IMR-90 (cell line): ENCODE results near the gene NME7. TPM values are rescaled to one million over a fixed set of nuclear protein-coding genes. Genes with fewer than 3 reads are reported as not detected.

ENCODE experiments used
- ATAC-seq: fragments of 200-7000 bp; cut with Tn5 transposase; 2 replicates; pipeline ENCODE4 v1.9.1; 2020; ENCODE audit warnings: low read depth, mild to moderate bottlenecking, moderate library complexity
- BruUV-seq: library from RNA; stranded (reverse); fragments of 400-500 nt; replicated peaks from 2 replicates; lab custom pipeline; 2021; lab: Mats Ljungman, UMichigan
- CTCF ChIA-PET: fragments of 300-600 bp; formaldehyde crosslinking; extraction: SDS; loops from one replicate; lab custom pipeline; 2021; ENCODE audit warnings: antibody characterized with exemption; lab: Yijun Ruan, JAX
- POLR2A ChIA-PET: fragments of 300-600 bp; sonication (Branson Sonifier 250); formaldehyde crosslinking; loops from one replicate; lab custom pipeline; 2022; ENCODE audit warnings: antibody characterized with exemption; ENCODE audit not compliant: unreplicated experiment; lab: Charles Lee
- DNase-seq: peaks from one replicate; pipeline ENCODE4 v3.0.0; 2013
- H2AFZ ChIP-seq: replicated peaks from 2 replicates; pipeline ENCODE3; 2013; ENCODE audit warnings: low read length, mild to moderate bottlenecking; ENCODE audit not compliant: poor library complexity
- H2AK5ac ChIP-seq: 2 replicates; pipeline ENCODE4 v1.6.1; 2013; ENCODE audit warnings: low read depth, low read length, inconsistent platforms
- H2AK9ac ChIP-seq: replicated peaks from 2 replicates; pipeline ENCODE3; 2013; ENCODE audit warnings: mild to moderate bottlenecking, low read depth, low read length, moderate library complexity; ENCODE audit not compliant: poor library complexity
- H2BK120ac ChIP-seq: 2 replicates; pipeline ENCODE4 v1.6.1; 2013; ENCODE audit warnings: low read depth, low read length, inconsistent platforms
- H2BK15ac ChIP-seq: 3 replicates; pipeline ENCODE4 v1.6.1; 2013; ENCODE audit warnings: low read depth, low read length, inconsistent platforms
- H2BK20ac ChIP-seq: 2 replicates; pipeline ENCODE4 v1.6.1; 2013; ENCODE audit warnings: low read depth, mild to moderate bottlenecking, inconsistent platforms, low read length, moderate library complexity
- H2BK5ac ChIP-seq: 2 replicates; pipeline ENCODE4 v1.6.1; 2013; ENCODE audit warnings: mild to moderate bottlenecking, low read depth, low read length, inconsistent platforms; ENCODE audit not compliant: poor library complexity, severe bottlenecking
- H3K14ac ChIP-seq: replicated peaks from 2 replicates; pipeline ENCODE4 v1.6.1; 2013; ENCODE audit warnings: low read depth, low read length, inconsistent platforms
- H3K18ac ChIP-seq: 2 replicates; pipeline ENCODE4 v1.6.1; 2013; ENCODE audit warnings: low read depth, low read length, control low read depth
- H3K23ac ChIP-seq: 2 replicates; pipeline ENCODE4 v1.6.1; 2013; ENCODE audit warnings: low read depth, low read length, inconsistent platforms
- H3K27ac ChIP-seq: 2 replicates; pipeline ENCODE4 v1.5.1; 2013; ENCODE audit warnings: mild to moderate bottlenecking, control low read depth, low read length; ENCODE audit not compliant: insufficient read depth
- H3K27me3 ChIP-seq: 2 replicates; pipeline ENCODE4 v1.6.1; 2013; ENCODE audit warnings: low read length; ENCODE audit not compliant: control insufficient read depth, insufficient read depth
- H3K36me3 ChIP-seq: 2 replicates; pipeline ENCODE4 v1.6.1; 2013; ENCODE audit warnings: low read length, mixed read lengths; ENCODE audit not compliant: control insufficient read depth, insufficient read depth
- H3K4ac ChIP-seq: 2 replicates; pipeline ENCODE4 v1.6.1; 2013; ENCODE audit warnings: low read depth, low read length, inconsistent platforms
- H3K4me1 ChIP-seq: 2 replicates; pipeline ENCODE4 v1.6.1; 2013; ENCODE audit warnings: low read length, mixed read lengths; ENCODE audit not compliant: control insufficient read depth, insufficient read depth
- H3K4me2 ChIP-seq: 2 replicates; pipeline ENCODE4 v1.6.1; 2013; ENCODE audit warnings: low read depth, mild to moderate bottlenecking, control low read depth, low read length, moderate library complexity
- H3K4me3 ChIP-seq: 2 replicates; pipeline ENCODE4 v1.5.1; 2013; ENCODE audit warnings: low read depth, mild to moderate bottlenecking, control low read depth, low read length, moderate library complexity; ENCODE audit not compliant: insufficient read depth
- H3K56ac ChIP-seq: 2 replicates; pipeline ENCODE4 v1.6.1; 2013; ENCODE audit warnings: low read length, inconsistent platforms; ENCODE audit not compliant: insufficient read depth; ENCODE audit errors: extremely low read depth
- H3K79me1 ChIP-seq, 2 experiments: 2 replicates each; pipeline ENCODE4 v1.6.1; 2013; ENCODE audit warnings: low read length in 2 of 2, inconsistent platforms in 1 of 2, low read depth in 1 of 2
- H3K9ac ChIP-seq: 2 replicates; pipeline ENCODE4 v1.6.1; 2013; ENCODE audit warnings: low read depth, low read length, control low read depth
- H3K9me1 ChIP-seq: 2 replicates; pipeline ENCODE4 v1.6.1; 2013; ENCODE audit warnings: low read length, inconsistent platforms; ENCODE audit not compliant: insufficient read depth
- H3K9me3 ChIP-seq: 2 replicates; pipeline ENCODE4 v1.6.1; 2013; ENCODE audit warnings: low read length; ENCODE audit not compliant: control insufficient read depth, insufficient read depth
- H4K20me1 ChIP-seq: 2 replicates; pipeline ENCODE4 v1.6.1; 2013; ENCODE audit warnings: low read length, inconsistent platforms; ENCODE audit not compliant: insufficient read depth
- H4K5ac ChIP-seq: 2 replicates; pipeline ENCODE4 v1.6.1; 2013; ENCODE audit warnings: mild to moderate bottlenecking, low read depth, low read length, control low read depth
- H4K8ac ChIP-seq, 2 experiments: 2 replicates each; pipeline ENCODE4 v1.6.1; 2013; ENCODE audit warnings: low read depth in 2 of 2, low read length in 2 of 2, control low read depth in 1 of 2, inconsistent platforms in 1 of 2
- H4K91ac ChIP-seq: 2 replicates; pipeline ENCODE4 v1.6.1; 2013; ENCODE audit warnings: low read depth, low read length, inconsistent platforms; ENCODE audit not compliant: insufficient read depth
- MXI1 ChIP-seq: IDR thresholded peaks from 2 replicates; pipeline ENCODE4 v1.6.1; 2012; ENCODE audit warnings: low read depth, mild to moderate bottlenecking, low read length, moderate library complexity, borderline replicate concordance
- WGBS, 2 experiments: methylation state at CpG; one replicate each; pipeline versions ENCODE4 v1.1.5 to v1.1.7; 2013; ENCODE audit warnings: missing lambda C conversion rate in 2 of 2; ENCODE audit not compliant: insufficient read length in 1 of 2; ENCODE audit errors: extremely low coverage in 2 of 2; 5-methylcytosine and 5-hydroxymethylcytosine counted together
- dilution Hi-C: fragments of 300-500 bp; cut with HindIII; formaldehyde crosslinking; loops from one replicate; pipeline ENCODE4 v1.14.3; 2018; ENCODE audit warnings: low sequenced_read_pairs; ENCODE audit not compliant: unreplicated experiment
- in situ Hi-C: fragments of 300-500 bp; cut with MboI; formaldehyde crosslinking; loops from 3 replicates; pipeline ENCODE4 v1.14.3; 2019; ENCODE audit warnings: low sequenced_read_pairs, inconsistent platforms, mixed read lengths
- intact Hi-C: fragments of 100-400 bp; cut with micrococcal nuclease; formaldehyde crosslinking; loops from 2 replicates; pipeline ENCODE4 v1.10.0; 2022
- polyA plus RNA-seq, 3 experiments: library from polyadenylated mRNA; depleted of rRNA; stranded (reverse); fragments of >200 nt; gene quantifications; 2 replicates each; pipeline ENCODE4 v1.2.3, GENCODE V29; 2012; ENCODE audit warnings: low replicate concordance in 1 of 3
- total RNA-seq: library from RNA; depleted of rRNA; stranded (reverse); fragments of >200 nt; gene quantifications from 2 replicates; pipeline ENCODE4 v1.2.3, GENCODE V29; 2012

The NME7 gene
- total and polyA plus RNA-seq, 2 of the 4 experiments (the other 2 are of a cell fraction) = 18.3 to 22.4 TPM

- Histone ChIP-seq H2AK9ac (no peak overlapping the region), H4K5ac (no peak overlapping the region), H3K14ac (no peak overlapping the region), H4K20me1 (no peaks in the 10 kb centered on the region), H4K91ac (no peak overlapping the region), H3K27me3 (no peaks in the 10 kb centered on the region), H2BK15ac (no peak overlapping the region), H3K56ac (no peak overlapping the region), H3K79me1 (no peaks in the 10 kb centered on the region), H3K9ac (no peak overlapping the region), H3K4me2 (no peak overlapping the region), H3K9me1 (0 out of 2 replicates have a peak, but pooled peaks cover 4% of the 10 kb centered on the region), H4K8ac (no peak overlapping the region), H3K18ac (no peak overlapping the region), H3K9me3 (no peaks in the 10 kb centered on the region), H2BK20ac (no peak overlapping the region), H3K23ac (no peak overlapping the region), H2AFZ (no peak overlapping the region), H2AK5ac (no peak overlapping the region), H3K4me1 (no peaks in the 10 kb centered on the region), H2BK120ac (no peak overlapping the region), H3K4me3 (no peak overlapping the region), H3K36me3 (peaks cover 9% of the 10 kb centered on the region), H2BK5ac (no peak overlapping the region), H3K27ac (no peak overlapping the region), H3K4ac (no peak overlapping the region)
- intact Hi-C loops = no loop called here
- ATAC-seq (no peak), DNase-seq (no peak)
- in situ Hi-C loops = no loop called here
- ChIA-PET POLR2A (no interaction called here), CTCF (no interaction called here)
- dilution Hi-C loops = no loop called here
- no TSS peak for BruUV-seq
- no CpG with 5 or more reads among the region's 1 CpG for WGBS, 2 experiments
- no peak for TF ChIP-seq MXI1
These were observed 24.8 kb upstream of the NME7 start for GRCh38 chr1:169392406-169392805.
